Ishikawa (cell line): Measurements from ENCODE around the gene WDR11.

Source experiments
- RAD21 ChIP-seq: IDR thresholded peaks from 2 replicates; pipeline ENCODE4 v1.6.1; 2012; ENCODE audit warnings: low read depth
- TCF12 ChIP-seq: IDR thresholded peaks from 2 replicates; pipeline ENCODE4 v1.6.1; 2012; ENCODE audit warnings: low read depth
- YY1 ChIP-seq: IDR thresholded peaks from 2 replicates; pipeline ENCODE4 v1.6.1; 2012; ENCODE audit warnings: low read depth
- TF ChIP-seq, protein P1 (sequence below): IDR thresholded peaks from 2 replicates; pipeline ENCODE4 v1.6.1; 2012
- TF ChIP-seq, protein P2 (sequence below): IDR thresholded peaks from 2 replicates; pipeline ENCODE4 v1.6.1; 2012; ENCODE audit warnings: low read depth, mild to moderate bottlenecking

DNA sequence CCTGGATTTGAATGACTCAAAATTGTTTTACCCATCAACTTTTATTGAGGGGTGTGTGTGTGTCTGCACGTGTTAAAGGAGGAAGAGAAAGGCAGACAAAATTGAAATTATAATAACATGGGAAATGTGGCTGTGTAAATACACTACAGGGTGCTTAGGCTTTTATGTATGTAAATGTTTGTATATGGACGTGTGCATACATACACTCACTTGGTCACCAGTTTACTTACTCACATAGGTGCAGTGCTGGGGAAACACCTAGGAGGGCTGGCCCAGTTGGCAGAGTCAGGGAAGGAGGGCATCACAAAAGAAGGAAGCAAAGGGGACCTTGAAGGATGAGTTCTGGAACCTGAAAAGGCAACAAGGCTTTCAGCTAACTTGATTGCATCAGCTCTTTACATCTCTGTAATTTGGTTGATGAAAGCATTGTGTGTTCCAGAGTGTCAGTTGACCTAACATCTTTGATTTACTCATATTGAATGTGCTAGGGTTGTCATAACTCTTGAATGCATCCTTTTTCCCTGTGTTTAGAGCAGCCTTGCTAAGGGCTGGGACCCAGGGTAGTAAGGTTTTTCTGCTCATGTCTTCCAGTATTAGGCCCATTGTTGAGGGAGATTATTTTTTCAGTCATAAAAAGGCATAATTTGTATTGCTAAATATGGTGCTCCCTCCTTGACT, 10.2 kb downstream of the WDR11 start:
- no peak for TF ChIP-seq TCF12
- no peak for TF ChIP-seq YY1
- TF ChIP-seq RAD21, result no peak
- TF ChIP-seq, protein P1, sequence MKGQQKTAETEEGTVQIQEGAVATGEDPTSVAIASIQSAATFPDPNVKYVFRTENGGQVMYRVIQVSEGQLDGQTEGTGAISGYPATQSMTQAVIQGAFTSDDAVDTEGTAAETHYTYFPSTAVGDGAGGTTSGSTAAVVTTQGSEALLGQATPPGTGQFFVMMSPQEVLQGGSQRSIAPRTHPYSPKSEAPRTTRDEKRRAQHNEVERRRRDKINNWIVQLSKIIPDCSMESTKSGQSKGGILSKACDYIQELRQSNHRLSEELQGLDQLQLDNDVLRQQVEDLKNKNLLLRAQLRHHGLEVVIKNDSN, result no peak
- TF ChIP-seq, protein P2, sequence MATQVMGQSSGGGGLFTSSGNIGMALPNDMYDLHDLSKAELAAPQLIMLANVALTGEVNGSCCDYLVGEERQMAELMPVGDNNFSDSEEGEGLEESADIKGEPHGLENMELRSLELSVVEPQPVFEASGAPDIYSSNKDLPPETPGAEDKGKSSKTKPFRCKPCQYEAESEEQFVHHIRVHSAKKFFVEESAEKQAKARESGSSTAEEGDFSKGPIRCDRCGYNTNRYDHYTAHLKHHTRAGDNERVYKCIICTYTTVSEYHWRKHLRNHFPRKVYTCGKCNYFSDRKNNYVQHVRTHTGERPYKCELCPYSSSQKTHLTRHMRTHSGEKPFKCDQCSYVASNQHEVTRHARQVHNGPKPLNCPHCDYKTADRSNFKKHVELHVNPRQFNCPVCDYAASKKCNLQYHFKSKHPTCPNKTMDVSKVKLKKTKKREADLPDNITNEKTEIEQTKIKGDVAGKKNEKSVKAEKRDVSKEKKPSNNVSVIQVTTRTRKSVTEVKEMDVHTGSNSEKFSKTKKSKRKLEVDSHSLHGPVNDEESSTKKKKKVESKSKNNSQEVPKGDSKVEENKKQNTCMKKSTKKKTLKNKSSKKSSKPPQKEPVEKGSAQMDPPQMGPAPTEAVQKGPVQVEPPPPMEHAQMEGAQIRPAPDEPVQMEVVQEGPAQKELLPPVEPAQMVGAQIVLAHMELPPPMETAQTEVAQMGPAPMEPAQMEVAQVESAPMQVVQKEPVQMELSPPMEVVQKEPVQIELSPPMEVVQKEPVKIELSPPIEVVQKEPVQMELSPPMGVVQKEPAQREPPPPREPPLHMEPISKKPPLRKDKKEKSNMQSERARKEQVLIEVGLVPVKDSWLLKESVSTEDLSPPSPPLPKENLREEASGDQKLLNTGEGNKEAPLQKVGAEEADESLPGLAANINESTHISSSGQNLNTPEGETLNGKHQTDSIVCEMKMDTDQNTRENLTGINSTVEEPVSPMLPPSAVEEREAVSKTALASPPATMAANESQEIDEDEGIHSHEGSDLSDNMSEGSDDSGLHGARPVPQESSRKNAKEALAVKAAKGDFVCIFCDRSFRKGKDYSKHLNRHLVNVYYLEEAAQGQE, result no peak
